DND-41 (cell line): ENCODE results near the gene CELF5.

Source experiments
- CTCF ChIP-seq: IDR thresholded peaks from 2 replicates; pipeline ENCODE4 v1.5.1; 2012; ENCODE audit warnings: borderline replicate concordance, low read length, moderate library complexity, mild to moderate bottlenecking; ENCODE audit not compliant: poor library complexity, severe bottlenecking; ENCODE audit errors: extremely low read depth
- EZH2 ChIP-seq: IDR thresholded peaks from 3 replicates; pipeline ENCODE4 v1.6.1; 2012; ENCODE audit warnings: borderline replicate concordance, low read depth, mild to moderate bottlenecking, moderate library complexity, low read length, inconsistent platforms; ENCODE audit not compliant: severe bottlenecking

- TF ChIP-seq CTCF (no peak), EZH2 (no peak)
These were observed 22.1 kb upstream of the CELF5 start for GRCh38 chr19:3202346-3202745.
